H9 (cell line): Measurements from ENCODE around the gene GCH1. TPM values are rescaled to one million over a fixed set of nuclear protein-coding genes. Genes with fewer than 3 reads are reported as not detected.

Experiments
- DNase-seq: peaks from one replicate; pipeline ENCODE4 v3.0.0-alpha.2; 2017
- H2AFZ ChIP-seq: one replicate; pipeline ENCODE4 v1.6.1; 2013; ENCODE audit warnings: mild to moderate bottlenecking, low read length, control low read depth, moderate library complexity
- H2AK5ac ChIP-seq: 2 replicates; pipeline ENCODE4 v1.6.1; 2013; ENCODE audit warnings: low read length, control low read depth, mixed read lengths; ENCODE audit not compliant: insufficient read length
- H2BK120ac ChIP-seq: one replicate; pipeline ENCODE4 v1.6.1; 2013; ENCODE audit warnings: low read depth, mild to moderate bottlenecking, low read length, control low read depth, inconsistent platforms; ENCODE audit not compliant: poor library complexity, severe bottlenecking
- H2BK12ac ChIP-seq: 2 replicates; pipeline ENCODE4 v1.6.1; 2013; ENCODE audit warnings: low read length, control low read depth, mixed read lengths, low read depth; ENCODE audit not compliant: insufficient read length
- H2BK15ac ChIP-seq: 2 replicates; pipeline ENCODE4 v1.6.1; 2013; ENCODE audit warnings: low read depth, low read length, control low read depth
- H2BK20ac ChIP-seq: one replicate; pipeline ENCODE4 v1.6.1; 2013; ENCODE audit warnings: low read depth, mild to moderate bottlenecking, low read length, control low read depth, inconsistent platforms; ENCODE audit not compliant: poor library complexity, severe bottlenecking
- H2BK5ac ChIP-seq: 2 replicates; pipeline ENCODE4 v1.6.1; 2013; ENCODE audit warnings: low read length, control low read depth, mixed read lengths; ENCODE audit not compliant: insufficient read length
- H3K14ac ChIP-seq: 2 replicates; pipeline ENCODE4 v1.6.1; 2013; ENCODE audit warnings: low read length, control low read depth; ENCODE audit not compliant: insufficient read depth
- H3K18ac ChIP-seq: 2 replicates; pipeline ENCODE4 v1.6.1; 2013; ENCODE audit warnings: low read depth, mild to moderate bottlenecking, mixed read lengths, low read length, control low read depth; ENCODE audit not compliant: insufficient read length
- H3K23ac ChIP-seq: 2 replicates; pipeline ENCODE4 v1.6.1; 2013; ENCODE audit warnings: low read length, control low read depth, mixed read lengths, low read depth; ENCODE audit not compliant: insufficient read length
- H3K23me2 ChIP-seq: 2 replicates; pipeline ENCODE4 v1.6.1; 2013; ENCODE audit warnings: low read depth, mild to moderate bottlenecking, mixed read lengths, low read length, control low read depth; ENCODE audit not compliant: insufficient read length, poor library complexity, severe bottlenecking
- H3K27ac ChIP-seq: 2 replicates; pipeline ENCODE4 v1.5.1; 2013; ENCODE audit warnings: low read length, control low read depth, mixed read lengths, low read depth; ENCODE audit not compliant: insufficient read length
- H3K27me3 ChIP-seq: 2 replicates; pipeline ENCODE4 v1.6.1; 2013; ENCODE audit warnings: low read length, control low read depth, inconsistent platforms; ENCODE audit not compliant: insufficient read depth
- H3K4ac ChIP-seq: 2 replicates; pipeline ENCODE4 v1.6.1; 2013; ENCODE audit warnings: low read depth, mild to moderate bottlenecking, control low read depth, inconsistent platforms, low read length, moderate library complexity
- H3K4me1 ChIP-seq: 2 replicates; pipeline ENCODE4 v1.6.1; 2013; ENCODE audit warnings: low read length, control low read depth, inconsistent platforms; ENCODE audit not compliant: insufficient read depth
- H3K4me2 ChIP-seq: 2 replicates; pipeline ENCODE4 v1.6.1; 2013; ENCODE audit warnings: low read length, control low read depth, mixed read lengths; ENCODE audit not compliant: insufficient read length, insufficient read depth
- H3K56ac ChIP-seq: 2 replicates; pipeline ENCODE4 v1.6.1; 2013; ENCODE audit warnings: low read depth, mild to moderate bottlenecking, mixed read lengths, low read length, control low read depth; ENCODE audit not compliant: insufficient read length
- H3K79me1 ChIP-seq: 2 replicates; pipeline ENCODE4 v1.6.1; 2013; ENCODE audit warnings: low read depth, mild to moderate bottlenecking, moderate library complexity, low read length, control low read depth, inconsistent platforms; ENCODE audit not compliant: insufficient read depth, poor library complexity, severe bottlenecking
- H3K79me2 ChIP-seq: 2 replicates; pipeline ENCODE4 v1.6.1; 2013; ENCODE audit warnings: low read length, control low read depth, inconsistent platforms; ENCODE audit not compliant: insufficient read depth
- H3K9ac ChIP-seq: 2 replicates; pipeline ENCODE4 v1.6.1; 2013; ENCODE audit warnings: low read length, control low read depth, mixed read lengths; ENCODE audit not compliant: insufficient read length; ENCODE audit errors: extremely low read depth
- H3K9me3 ChIP-seq: one replicate; pipeline ENCODE4 v1.6.1; 2013; ENCODE audit warnings: low read depth, low read length, inconsistent platforms; ENCODE audit not compliant: control insufficient read depth
- H3T11ph ChIP-seq: one replicate; pipeline ENCODE4 v1.6.1; 2013; ENCODE audit warnings: mild to moderate bottlenecking, low read length, control low read depth, inconsistent platforms
- H4K20me1 ChIP-seq: one replicate; pipeline ENCODE4 v1.6.1; 2013; ENCODE audit not compliant: control insufficient read depth, insufficient read length, insufficient read depth
- H4K5ac ChIP-seq: 2 replicates; pipeline ENCODE4 v1.6.1; 2013; ENCODE audit warnings: low read depth, mild to moderate bottlenecking, mixed read lengths, low read length, control low read depth; ENCODE audit not compliant: insufficient read length
- H4K8ac ChIP-seq: replicated peaks from 2 replicates; pipeline ENCODE4 v1.6.1; 2013; ENCODE audit warnings: low read length, control low read depth, mixed read lengths, low read depth; ENCODE audit not compliant: insufficient read length
- H4K91ac ChIP-seq: 2 replicates; pipeline ENCODE4 v1.6.1; 2013; ENCODE audit warnings: low read depth, mild to moderate bottlenecking, moderate library complexity, mixed read lengths, low read length, control low read depth; ENCODE audit not compliant: insufficient read length
- H3K27ac Mint-ChIP-seq, 3 experiments: 2 replicates in 2 of 3; 3 replicates in 1 of 3; pipeline ENCODE4 v1.8.0; 2020 to 2021; ENCODE audit warnings: mixed read lengths in 3 of 3, mild to moderate bottlenecking in 1 of 3, moderate library complexity in 1 of 3
- H3K27me3 Mint-ChIP-seq: 2 replicates; pipeline ENCODE4 v1.8.0; 2021; ENCODE audit warnings: low read depth, mild to moderate bottlenecking, moderate library complexity, mixed read lengths
- H3K36me3 Mint-ChIP-seq, 3 experiments: 2 replicates in 2 of 3; 3 replicates in 1 of 3; pipeline ENCODE4 v1.8.0; 2020 to 2021; ENCODE audit warnings: low read depth in 3 of 3, mixed read lengths in 3 of 3; ENCODE audit not compliant: insufficient read depth in 1 of 3
- H3K4me1 Mint-ChIP-seq, 2 experiments: 2 replicates each; pipeline ENCODE4 v1.8.0; 2020; ENCODE audit warnings: mixed read lengths in 2 of 2
- H3K4me3 Mint-ChIP-seq, 2 experiments: 2 replicates in 1 of 2; 3 replicates in 1 of 2; pipeline ENCODE4 v1.8.0; 2020 to 2021; ENCODE audit warnings: mild to moderate bottlenecking in 2 of 2, mixed read lengths in 2 of 2, moderate library complexity in 1 of 2
- H3K9me3 Mint-ChIP-seq, 2 experiments: 2 replicates in 1 of 2; 3 replicates in 1 of 2; pipeline ENCODE4 v1.8.0; 2020; ENCODE audit warnings: mild to moderate bottlenecking in 2 of 2, mixed read lengths in 2 of 2, moderate library complexity in 1 of 2
- CTCF ChIP-seq: fragments of 200-600 bp; sonication (generic); conservative IDR thresholded peaks from 3 replicates; pipeline ENCODE4 v1.8.0; 2021; ENCODE audit warnings: antibody characterized with exemption, mild to moderate bottlenecking
- WGBS: extraction: QIAGEN DNeasy Blood & Tissue Kit; methylation state at CpG from one replicate; pipeline ENCODE4 v1.1.7; 2013; ENCODE audit warnings: missing lambda C conversion rate, low lambda C conversion rate, mixed read lengths; ENCODE audit not compliant: insufficient read length; ENCODE audit errors: extremely low coverage; 5-methylcytosine and 5-hydroxymethylcytosine counted together
- total RNA-seq: library from RNA; stranded (reverse); gene quantifications from 2 replicates; pipeline ENCODE4 v1.2.1, GENCODE V29; 2021

Gene GCH1
- total RNA-seq, 1 experiment from 2014 or later = 7.7 TPM

- H3K4me1 ChIP-seq = no peaks in the 10 kb centered on the region
- DNase-seq = no peak
- H2BK20ac ChIP-seq = no peak overlapping the region
- H2AK5ac ChIP-seq = no peak overlapping the region
- H2BK5ac ChIP-seq = no peak overlapping the region
- Mint-ChIP-seq H3K9me3 (no peaks in the 10 kb centered on the region), H3K27me3 (no peaks in the 10 kb centered on the region), H3K36me3 (no peaks in the 10 kb centered on the region; a peak in 1 of 7 replicates), H3K4me3 (no peak overlapping the region), H3K4me1 (peaks cover 11 to 12% of the 10 kb centered on the region in 2 experiments), H3K27ac (peak overlapping the region in 1 of 3 experiments; percentile 36; a peak in 1 of 7 replicates)
- no peak overlapping the region for H3K56ac ChIP-seq
- no peak overlapping the region for H4K8ac ChIP-seq
- no peaks in the 10 kb centered on the region for H3K9me3 ChIP-seq
- H2BK12ac ChIP-seq = no peak overlapping the region
- H3K14ac ChIP-seq = no peak overlapping the region
- TF ChIP-seq CTCF = no peak
- H4K5ac ChIP-seq = no peak overlapping the region
- no peak overlapping the region for H2AFZ ChIP-seq
- no peaks in the 10 kb centered on the region for H3K79me2 ChIP-seq
- H2BK15ac ChIP-seq = no peak overlapping the region
- H3K23me2 ChIP-seq = no peaks in the 10 kb centered on the region
- H3K4ac ChIP-seq = no peak overlapping the region
- no peak overlapping the region for H3K9ac ChIP-seq
- WGBS = no CpG with 5 or more reads among the region's 4 CpGs
- H3K23ac ChIP-seq = no peak overlapping the region
- H3K18ac ChIP-seq = no peak overlapping the region
- H2BK120ac ChIP-seq = no peak overlapping the region
- no peaks in the 10 kb centered on the region for H4K20me1 ChIP-seq
- no peak overlapping the region for H3K27ac ChIP-seq
- H3T11ph ChIP-seq = no peak overlapping the region
- no peaks in the 10 kb centered on the region for H3K27me3 ChIP-seq
- no peaks in the 10 kb centered on the region for H3K79me1 ChIP-seq
- H4K91ac ChIP-seq = no peak overlapping the region
- H3K4me2 ChIP-seq = no peak overlapping the region
These were observed 46.5 kb downstream of the GCH1 start for GRCh38 chr14:54856152-54856551.
